GM18498 (cell line): Measurements from ENCODE around the gene POU6F2.
"Not testable (repeated sequence)": the region's sequence is repeated elsewhere in the genome, so short reads cannot be mapped to it uniquely, and the experiment has no call there.

Experiments
- ATAC-seq: cut with Tn5 transposase; IDR thresholded peaks from one replicate; pipeline ENCODE4 v1.9.1; 2021; ENCODE audit warnings: mild to moderate bottlenecking, moderate library complexity; ENCODE audit not compliant: unreplicated experiment

The POU6F2 gene

GRCh38 chr7:39338716-39339115 is 361.0 kb downstream of the POU6F2 start:
- ATAC-seq: no peak

GRCh38 chr7:39339591-39339990 is 361.9 kb downstream of the POU6F2 start:
- no peak for ATAC-seq

- ATAC-seq: no peak
Measured at GRCh38 chr7:39341083-39341482, 363.4 kb downstream of the POU6F2 start.

GRCh38 chr7:39342763-39343162 is 365.1 kb downstream of the POU6F2 start:
- ATAC-seq: no peak

GRCh38 chr7:39349452-39350123 is 371.9 kb downstream of the POU6F2 start:
- no peak for ATAC-seq

GRCh38 chr7:39353615-39354376 is 376.1 kb downstream of the POU6F2 start:
- no peak for ATAC-seq

GRCh38 chr7:39355664-39356063 is 378.0 kb downstream of the POU6F2 start:
- ATAC-seq: no peak

GRCh38 chr7:39356172-39356925 is 378.6 kb downstream of the POU6F2 start:
- ATAC-seq: no peak

- no peak for ATAC-seq
Measured at GRCh38 chr7:39357648-39358047, 379.9 kb downstream of the POU6F2 start.

- no peak for ATAC-seq
Measured at GRCh38 chr7:39360038-39360437, 382.3 kb downstream of the POU6F2 start.

GRCh38 chr7:39360766-39361165 is 383.1 kb downstream of the POU6F2 start:
- ATAC-seq: no peak

- no peak for ATAC-seq
Measured at GRCh38 chr7:39365751-39366295, 388.1 kb downstream of the POU6F2 start.

- ATAC-seq: no peak
Measured at GRCh38 chr7:39367451-39367850, 389.7 kb downstream of the POU6F2 start.

- ATAC-seq: no peak
Measured at GRCh38 chr7:39367943-39368342, 390.2 kb downstream of the POU6F2 start.

- no peak for ATAC-seq
Measured at GRCh38 chr7:39372383-39372782, 394.7 kb downstream of the POU6F2 start.

- no peak for ATAC-seq
Measured at GRCh38 chr7:39374436-39375040, 396.8 kb downstream of the POU6F2 start.

GRCh38 chr7:39375047-39375873 is 397.6 kb downstream of the POU6F2 start:
- no peak for ATAC-seq

GRCh38 chr7:39375874-39376190 is 398.1 kb downstream of the POU6F2 start:
- no peak for ATAC-seq

GRCh38 chr7:39376881-39377280 is 399.2 kb downstream of the POU6F2 start:
- ATAC-seq: not testable (repeated sequence)

- no peak for ATAC-seq
Measured at GRCh38 chr7:39379416-39379815, 401.7 kb downstream of the POU6F2 start.
